GM19372 (cell line): ENCODE results near the gene RNASE1.

Experiments used
- ATAC-seq: cut with Tn5 transposase; IDR thresholded peaks from one replicate; pipeline ENCODE4 v1.9.1; 2021; ENCODE audit warnings: mild to moderate bottlenecking, low read depth, moderate library complexity; ENCODE audit not compliant: unreplicated experiment

The RNASE1 gene

GRCh38 chr14:20809917-20810316 is 7.3 kb upstream of the RNASE1 start:
- no peak for ATAC-seq

GRCh38 chr14:20808162-20808483 is 5.5 kb upstream of the RNASE1 start:
- ATAC-seq, result no peak

- ATAC-seq, result no peak
Measured at GRCh38 chr14:20807304-20808161, 4.9 kb upstream of the RNASE1 start.

- no peak for ATAC-seq
Measured at GRCh38 chr14:20805485-20805884, 2.8 kb upstream of the RNASE1 start.

DNA sequence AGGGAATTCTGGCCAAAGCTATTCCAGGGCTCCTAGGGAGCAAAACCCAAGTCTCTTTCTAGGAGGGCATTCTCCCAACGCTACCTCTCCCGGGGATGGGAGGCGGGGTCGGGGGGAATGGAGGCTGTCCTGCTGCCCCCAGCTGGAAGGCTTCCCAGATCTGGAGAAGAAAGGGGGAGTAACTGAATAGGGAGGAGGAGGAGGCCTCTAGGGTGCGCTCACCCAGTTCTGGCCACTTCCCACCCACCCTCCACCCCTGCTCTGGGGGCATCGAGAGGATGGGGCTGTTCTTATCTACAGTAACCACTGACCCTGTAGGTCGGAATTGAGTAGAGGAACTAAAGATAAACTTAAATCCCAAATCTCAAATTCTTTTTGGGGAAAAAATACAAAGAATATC is 579 bp upstream of the RNASE1 start:
- ATAC-seq, result no peak

DNA sequence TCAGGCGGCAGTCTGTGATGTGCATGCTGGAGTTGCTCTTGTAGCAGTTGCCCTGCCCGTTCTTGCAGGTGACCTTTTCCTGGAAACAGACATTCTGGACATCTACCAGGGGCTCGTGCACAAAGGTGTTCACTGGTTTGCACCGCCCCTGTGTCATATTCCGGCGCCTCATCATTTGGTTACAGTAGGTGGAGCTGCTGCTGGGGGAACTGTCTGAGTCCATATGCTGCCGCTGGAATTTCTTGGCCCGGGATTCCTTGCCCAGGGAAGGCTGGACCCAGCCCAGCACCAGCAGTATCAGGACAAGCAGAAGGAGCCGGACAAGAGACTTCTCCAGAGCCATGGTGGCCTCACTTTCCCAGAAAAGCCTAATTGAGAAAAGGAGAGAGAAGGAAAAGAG is 918 bp downstream of the RNASE1 start:
- no peak for ATAC-seq

- no peak for ATAC-seq
Measured at GRCh38 chr14:20799892-20800544, 2.6 kb downstream of the RNASE1 start.

DNA sequence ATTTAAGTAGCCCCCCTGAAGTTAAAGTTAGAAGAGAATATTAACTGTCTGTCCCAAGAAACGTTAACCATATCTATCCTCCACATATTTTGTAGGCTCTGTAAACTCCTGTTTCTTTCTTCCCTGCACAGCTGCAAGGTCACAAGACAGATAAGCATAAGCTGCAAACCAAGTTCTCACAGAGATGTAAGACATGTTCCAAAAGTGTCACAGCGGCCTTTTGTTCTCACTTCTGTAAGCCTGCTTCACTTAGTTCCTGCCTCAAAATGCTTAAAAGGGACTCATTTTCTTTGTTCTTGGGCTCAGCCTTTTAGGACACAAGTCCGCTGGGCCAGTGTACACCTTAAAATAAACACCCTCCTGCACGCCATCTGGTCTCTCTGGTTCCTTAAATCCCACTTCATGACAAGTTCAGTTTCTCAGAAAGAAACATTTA is 3.2 kb downstream of the RNASE1 start:
- no peak for ATAC-seq

DNA sequence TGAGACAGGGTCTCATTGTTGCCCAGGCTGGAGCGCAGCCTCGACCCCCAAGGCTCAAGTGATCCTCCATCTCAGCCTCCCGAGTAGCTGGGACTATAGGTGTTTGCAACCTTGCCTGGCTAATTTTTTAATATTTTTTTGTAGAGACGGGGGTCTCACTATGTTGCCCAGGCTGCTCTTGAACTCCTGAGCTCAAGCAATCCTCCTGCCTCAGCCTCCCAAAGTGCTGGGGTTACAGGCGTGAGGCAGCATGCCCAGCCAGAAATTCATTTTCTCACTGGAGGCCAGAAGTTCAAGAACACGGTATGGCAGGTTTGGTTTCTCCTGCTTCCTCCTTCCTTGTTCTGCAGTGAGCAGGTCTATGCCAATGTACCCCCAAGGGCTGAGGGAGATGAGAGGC is 3.7 kb downstream of the RNASE1 start:
- no peak for ATAC-seq

- no peak for ATAC-seq
Measured at GRCh38 chr14:20798318-20798717, 4.3 kb downstream of the RNASE1 start.

GRCh38 chr14:20797164-20797563 is 5.5 kb downstream of the RNASE1 start:
- no peak for ATAC-seq

DNA sequence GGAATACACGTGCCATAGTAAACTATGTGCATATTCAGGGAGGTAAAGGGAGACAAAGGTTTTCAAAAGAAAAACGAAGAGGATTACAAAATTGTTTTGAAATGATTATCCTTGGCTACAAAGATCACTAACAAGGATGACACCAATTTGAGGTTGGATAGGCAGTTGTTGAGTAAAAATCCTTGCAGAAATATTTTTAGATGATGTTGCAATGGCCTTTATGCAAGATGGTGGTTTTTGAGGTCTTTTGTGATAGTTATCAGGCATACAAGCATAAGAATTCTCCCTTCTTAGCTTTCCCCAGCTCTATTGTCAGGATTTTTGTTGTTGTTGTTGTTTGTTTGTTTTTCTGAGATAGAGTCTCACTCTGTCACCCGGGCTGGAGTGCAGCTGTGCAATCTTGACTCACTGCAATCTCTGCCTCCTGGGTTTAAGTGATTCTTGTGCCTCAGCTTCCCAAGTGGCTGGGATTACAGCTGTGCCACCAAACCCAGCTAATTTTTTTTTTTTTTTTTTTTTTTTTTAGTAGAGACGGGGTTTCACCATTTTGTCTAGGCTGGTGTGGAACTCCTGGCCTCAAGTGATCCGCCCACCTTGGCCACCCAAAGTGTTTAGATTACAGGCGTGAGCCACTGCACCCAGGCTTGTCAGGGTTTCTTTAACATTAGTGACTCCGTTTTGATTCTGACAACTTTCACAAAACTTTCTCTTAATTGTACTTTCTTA is 7.8 kb downstream of the RNASE1 start:
- ATAC-seq, result no peak

DNA sequence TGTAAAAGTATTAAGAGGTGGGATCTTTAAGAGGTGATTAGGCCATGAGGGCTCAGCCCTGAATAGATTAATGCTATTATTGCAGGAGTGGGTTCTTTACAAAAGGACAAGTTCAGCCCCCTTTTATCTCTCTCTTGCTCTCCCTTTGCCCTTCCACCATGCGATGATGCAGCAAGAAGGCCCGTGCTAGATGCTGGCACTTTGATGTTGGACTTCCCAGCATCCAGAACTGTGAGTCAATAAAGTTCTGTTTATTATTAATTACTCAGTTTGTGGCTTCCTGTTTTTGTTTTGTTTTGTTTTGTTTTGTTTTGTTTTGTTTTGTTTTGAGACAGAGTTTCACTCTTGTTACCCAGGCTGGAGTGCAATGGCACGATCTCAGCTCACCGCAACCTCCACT is 10.1 kb downstream of the RNASE1 start:
- ATAC-seq, result no peak

- no peak for ATAC-seq
Measured at GRCh38 chr14:20791597-20791996, 11.0 kb downstream of the RNASE1 start.

DNA sequence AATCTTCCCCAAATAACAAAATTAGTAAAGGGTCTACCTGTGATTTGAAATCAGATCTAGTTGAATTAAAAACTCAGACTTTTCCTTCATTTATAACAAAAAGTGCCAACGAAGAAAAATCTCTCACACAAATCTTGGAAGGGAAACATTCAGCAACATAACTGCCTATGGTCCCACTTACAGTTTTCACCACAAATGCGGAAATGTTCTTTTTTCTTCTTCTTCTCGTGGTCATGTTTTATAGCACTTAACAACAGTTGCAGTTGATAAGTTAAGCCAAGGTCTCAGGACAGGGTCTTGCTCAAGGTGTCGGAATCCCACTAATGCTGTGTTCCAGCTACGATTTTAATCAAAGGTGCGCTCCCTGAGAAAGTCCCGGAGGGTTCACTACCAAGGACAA is 11.5 kb downstream of the RNASE1 start:
- no peak for ATAC-seq

- no peak for ATAC-seq
Measured at GRCh38 chr14:20790464-20791116, 12.1 kb downstream of the RNASE1 start.

GRCh38 chr14:20789230-20789813 is 13.3 kb downstream of the RNASE1 start:
- ATAC-seq, result no peak

GRCh38 chr14:20787025-20787424 is 15.6 kb downstream of the RNASE1 start:
- ATAC-seq, result no peak

DNA sequence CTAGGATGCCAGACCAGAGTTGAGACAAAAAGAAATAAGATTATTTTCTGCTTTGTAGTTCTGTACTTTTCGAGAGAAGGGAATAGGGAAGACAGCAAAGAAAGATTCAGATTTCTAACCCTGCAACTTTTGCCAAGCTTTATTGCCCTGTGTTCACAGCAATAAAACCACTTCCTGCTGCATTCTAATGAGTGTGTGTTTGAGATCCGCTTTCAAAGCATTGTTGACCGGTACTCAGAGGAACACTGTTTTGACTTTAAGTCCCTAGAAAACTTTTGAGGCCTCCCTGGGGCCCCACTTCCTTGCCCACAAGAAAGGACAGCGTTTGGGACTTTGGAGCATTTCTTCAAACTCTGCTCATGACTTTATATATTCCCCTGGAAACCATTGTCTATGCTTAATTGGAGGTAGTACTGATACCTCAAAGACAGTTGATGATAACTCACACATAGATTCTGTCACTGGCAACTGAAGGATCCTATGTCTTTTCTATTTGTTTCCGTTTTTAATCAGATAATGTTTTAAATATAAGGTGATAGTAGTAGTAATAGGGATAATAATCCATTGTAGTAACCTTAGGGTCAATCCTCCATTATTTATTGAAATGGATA is 20.3 kb downstream of the RNASE1 start:
- peak; percentile 49 for ATAC-seq

- ATAC-seq, result no peak
Measured at GRCh38 chr14:20781803-20782202, 20.8 kb downstream of the RNASE1 start.
